HG03135 (cell line): Measurements from ENCODE around the gene TDO2.
"Not testable (repeated sequence)": the region's sequence is repeated elsewhere in the genome, so short reads cannot be mapped to it uniquely, and the experiment has no call there.

ENCODE experiments used
- ATAC-seq: cut with Tn5 transposase; IDR thresholded peaks from one replicate; pipeline ENCODE4 v1.9.1; 2021; ENCODE audit warnings: mild to moderate bottlenecking, moderate library complexity; ENCODE audit not compliant: unreplicated experiment

TDO2 gene

DNA sequence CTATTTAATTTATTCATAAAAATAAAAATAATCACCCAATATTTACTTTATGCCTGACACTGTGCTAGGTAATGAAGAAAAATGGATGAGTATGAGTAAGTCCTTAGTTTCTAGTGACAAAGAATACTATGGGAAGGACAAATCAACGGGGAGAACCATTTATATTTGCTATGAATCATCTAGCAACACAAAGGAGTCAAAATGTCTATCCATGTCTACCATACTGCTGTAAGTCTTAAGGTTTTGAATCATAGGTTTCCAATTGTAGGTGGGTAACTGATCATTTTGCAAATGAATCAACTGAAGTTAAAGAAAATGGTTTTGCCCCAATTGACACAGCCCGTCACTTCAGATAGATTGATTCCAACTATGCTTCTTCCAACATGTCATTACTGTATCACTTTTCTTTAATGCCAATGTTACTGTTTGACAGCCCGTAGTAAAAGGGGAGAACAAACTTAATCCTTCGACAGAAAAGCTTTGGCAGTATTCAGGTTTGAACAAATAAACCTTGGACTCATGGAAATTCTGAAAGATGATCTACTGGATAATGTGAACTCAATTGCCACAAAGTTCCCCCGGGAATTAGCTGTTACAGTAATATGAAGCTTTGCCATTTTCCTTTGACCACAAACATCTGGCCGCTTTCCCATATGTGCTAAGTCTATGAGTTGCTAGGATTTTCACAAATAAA lies 3.2 kb downstream of the TDO2 start:
- ATAC-seq, result no peak

DNA sequence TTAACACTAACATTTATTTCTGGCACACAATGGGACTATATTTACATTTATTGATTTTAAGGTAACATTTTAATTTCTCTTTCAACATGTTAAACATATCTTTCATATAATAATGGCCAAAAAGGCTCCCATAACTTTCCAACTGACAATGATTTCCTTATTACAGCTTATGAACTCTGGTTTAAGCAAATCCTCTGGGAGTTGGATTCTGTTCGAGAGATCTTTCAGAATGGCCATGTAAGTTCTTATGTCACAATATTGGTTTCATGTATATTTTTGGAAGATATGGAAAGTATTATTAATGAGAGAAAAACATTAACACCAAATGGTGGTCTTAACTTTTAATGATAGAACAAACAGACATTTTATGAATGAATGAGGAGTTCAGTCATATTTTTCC lies 4.1 kb downstream of the TDO2 start:
- ATAC-seq, result no peak

DNA sequence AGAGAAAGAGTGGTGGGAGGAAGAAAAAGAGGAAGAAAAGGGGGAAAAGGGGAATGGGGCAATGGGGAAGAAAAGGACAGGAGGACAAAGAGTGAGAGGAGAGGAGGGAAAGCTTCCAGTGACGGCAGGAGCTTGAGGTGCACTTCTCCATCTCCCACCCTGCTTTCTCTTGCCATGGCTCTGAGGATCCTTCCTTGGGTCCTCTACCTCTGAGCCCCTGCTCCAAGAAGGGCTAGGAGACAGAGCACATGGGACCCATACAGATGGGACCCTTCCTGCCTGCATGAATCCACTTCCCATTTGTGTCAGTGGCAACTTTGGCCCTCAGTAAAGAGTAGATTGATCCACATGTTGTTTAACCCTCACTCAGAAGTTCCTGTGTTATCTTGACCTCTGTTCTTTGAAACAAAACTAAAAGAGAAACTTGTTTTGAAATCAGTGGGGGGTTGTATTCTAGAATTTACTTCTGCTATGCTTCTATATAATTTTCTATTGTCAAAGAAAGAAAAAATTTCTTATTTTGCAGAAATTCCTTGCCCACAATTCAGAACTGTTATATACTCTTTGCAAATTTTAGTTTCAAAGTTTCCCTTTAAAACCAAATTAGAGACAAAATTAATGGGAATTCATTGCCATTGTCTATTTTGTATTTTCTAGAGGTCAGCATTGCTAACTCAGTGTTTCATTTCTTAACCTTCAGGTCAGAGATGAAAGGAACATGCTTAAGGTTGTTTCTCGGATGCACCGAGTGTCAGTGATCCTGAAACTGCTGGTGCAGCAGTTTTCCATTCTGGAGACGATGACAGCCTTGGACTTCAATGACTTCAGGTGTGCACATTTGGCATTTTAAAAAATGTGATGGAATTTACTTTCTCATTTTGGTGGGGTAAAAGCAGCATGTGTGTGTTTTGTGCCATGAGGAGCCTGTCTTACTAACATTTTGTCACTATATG lies 5.0 kb downstream of the TDO2 start:
- peak; percentile 68 for ATAC-seq

DNA sequence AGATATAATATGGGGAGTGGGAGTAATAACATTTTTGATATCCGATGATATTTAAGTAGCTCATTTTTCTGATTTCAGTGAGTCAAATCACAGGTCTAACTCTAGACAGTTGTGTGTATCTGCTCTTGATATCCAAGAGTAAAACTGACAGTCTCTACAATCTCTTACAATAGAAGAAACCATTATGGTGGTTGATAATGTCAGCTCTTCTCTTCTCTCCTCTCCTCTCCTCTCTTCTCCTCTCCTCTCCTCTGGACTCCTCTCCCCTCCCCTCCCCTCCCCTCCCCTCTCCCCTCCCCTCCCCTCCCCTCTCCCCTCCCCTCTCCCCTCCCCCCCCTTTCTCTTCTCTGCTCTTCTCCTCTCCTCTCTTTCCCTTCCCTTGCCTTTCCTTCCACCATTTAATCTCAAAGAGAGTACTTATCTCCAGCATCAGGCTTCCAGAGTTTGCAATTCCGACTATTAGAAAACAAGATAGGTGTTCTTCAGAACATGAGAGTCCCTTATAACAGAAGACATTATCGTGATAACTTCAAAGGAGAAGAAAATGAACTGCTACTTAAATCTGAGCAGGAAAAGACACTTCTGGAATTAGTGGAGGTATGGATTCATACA lies 6.2 kb downstream of the TDO2 start:
- ATAC-seq, result no peak

DNA sequence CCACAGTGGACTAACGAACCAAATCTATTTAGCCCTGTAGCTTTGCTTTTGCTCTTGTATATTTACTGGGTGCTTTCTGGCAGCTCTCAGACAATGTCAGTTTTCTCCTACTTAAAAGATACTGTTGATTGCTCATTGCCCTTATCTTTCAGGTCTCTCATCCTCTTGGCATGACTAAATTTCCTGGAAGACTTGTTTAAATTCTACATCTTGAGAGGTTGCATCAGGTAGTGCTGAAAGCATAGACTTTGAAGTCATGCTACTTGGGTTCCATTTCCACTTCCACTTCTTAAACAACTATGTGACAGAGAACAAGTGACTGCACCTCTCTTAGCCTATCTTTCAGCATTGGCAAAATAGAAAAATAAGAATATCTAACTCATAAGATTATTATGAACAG lies 8.4 kb downstream of the TDO2 start:
- no peak for ATAC-seq

DNA sequence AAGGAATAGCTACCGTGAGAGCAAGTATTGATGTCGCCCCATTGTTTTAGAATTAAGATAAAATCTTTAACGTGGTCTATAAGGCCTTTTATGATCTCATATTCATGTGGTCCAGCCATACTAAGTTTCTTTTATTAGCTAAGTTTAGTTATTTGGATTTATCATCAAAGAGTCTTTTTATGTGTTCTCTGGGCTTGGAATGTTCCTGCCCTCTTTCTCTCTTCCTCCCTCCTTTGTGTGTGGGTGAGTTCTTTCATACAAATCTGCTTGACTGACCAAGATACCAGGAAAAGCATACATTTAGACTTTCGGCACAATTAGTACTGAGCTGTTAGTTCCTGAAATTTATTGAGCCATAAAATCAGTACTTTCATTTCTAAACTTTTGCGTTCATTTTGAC lies 11.3 kb downstream of the TDO2 start:
- no peak for ATAC-seq

DNA sequence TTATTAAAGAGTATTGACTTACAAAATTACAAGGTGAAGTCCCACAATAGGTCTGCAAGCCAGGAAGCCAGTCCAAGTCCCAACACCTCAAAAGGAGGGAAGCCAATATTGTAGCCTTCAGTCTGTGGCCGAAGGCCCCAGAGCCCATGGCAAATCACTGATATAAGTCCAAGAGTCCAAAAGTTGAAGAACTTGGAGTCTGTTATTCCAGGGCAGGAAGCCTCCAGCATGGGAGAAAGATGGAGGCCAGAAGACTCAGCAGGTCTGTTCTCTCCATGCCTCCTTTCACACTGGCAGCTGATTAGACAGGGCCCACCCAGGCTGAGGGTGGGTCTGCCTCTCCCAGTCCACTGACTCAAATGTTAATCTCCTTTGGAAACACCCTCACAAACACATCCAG lies 18.1 kb downstream of the TDO2 start:
- no peak for ATAC-seq

DNA sequence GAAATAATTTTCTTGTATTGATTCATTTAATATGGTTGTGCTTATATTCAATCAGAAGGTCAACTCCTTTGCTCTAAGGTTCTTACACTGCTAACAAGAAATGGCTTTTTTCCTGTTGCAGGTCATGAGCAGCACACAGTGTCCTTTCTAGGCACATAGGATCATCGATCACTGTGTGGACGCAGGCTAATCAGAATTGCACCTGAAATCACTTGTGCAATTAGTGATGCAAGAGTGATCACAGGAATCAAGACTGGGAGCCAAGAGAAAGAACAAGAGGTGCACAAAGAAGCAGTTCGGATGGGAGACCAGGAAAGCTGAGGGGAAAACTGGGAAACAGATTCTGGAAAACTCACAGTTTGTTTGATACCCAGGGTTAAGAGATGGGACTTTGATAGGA lies 21.1 kb downstream of the TDO2 start:
- no peak for ATAC-seq

DNA sequence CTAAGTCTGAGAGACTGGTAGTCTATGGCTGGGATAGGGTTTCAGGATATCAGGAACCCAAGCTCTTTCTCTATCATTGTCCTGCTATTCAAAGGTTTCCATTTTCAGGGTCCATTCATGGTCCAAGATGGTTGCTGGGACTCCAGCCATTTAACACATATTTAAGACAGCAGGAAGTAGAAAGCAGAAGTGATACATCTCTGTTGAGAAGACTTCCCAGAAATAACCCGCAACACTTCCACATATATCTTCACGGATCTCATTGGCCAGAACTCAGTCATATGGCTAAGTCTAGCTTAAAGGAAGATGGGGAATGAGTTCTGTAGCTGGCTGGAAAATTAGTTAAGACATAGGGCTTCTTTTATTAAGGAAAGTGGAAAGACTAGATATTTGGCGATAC lies 26.3 kb downstream of the TDO2 start:
- ATAC-seq, result peak; percentile 57

DNA sequence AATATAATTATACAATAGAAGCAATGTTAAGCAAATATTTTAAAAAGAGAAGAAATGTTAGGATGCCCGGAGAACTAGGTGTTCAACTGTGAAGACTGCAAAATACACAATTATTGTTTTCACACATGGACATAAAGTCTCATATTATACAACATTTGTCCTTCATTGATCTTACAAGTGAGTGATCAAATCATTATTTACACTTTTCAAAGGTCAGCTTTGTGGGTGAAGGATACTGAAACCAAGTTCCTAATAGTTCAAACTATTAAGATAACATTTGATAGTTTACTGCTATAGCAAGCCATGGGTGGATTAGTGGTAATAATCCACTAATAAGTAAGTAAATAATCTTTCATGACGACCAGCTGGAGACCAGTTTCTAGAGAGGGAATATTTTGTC lies 26.8 kb downstream of the TDO2 start:
- ATAC-seq, result no peak

DNA sequence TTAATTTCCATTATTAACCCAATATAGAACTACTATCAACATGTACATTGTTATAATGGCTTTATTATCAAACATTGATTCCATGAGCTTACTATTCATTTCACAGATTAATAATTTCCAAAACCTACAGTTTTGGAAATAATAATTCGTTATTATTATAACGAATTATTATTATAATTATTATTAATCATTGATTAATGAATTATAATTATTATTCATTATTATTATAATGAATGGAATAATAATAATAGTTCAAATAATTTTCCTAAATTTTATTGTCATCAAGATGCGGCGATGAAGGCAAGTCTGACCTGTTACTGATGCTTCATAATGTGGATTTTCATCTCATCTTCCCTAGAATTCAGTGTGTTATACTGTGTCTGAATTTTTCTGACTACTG lies 28.1 kb downstream of the TDO2 start:
- ATAC-seq, result no peak

DNA sequence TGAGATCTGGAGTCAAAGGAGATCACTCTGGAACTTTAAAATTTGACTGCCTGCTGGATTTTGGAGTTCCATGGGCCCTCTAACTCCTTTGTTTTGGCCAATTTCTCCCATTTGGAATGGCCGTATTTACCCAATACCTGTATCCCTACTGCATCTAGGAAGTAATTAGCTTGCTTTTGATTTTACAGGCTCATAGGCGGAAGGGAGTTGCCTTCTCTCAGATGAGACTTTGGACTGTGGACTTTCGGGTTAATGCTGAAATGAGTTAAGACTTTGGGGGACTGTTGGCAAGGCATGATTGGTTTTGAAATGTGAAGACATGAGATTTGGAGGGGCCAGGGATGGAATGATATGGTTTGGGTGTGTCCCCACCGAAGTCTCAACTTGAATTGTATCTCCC lies 31.1 kb downstream of the TDO2 start:
- not testable (repeated sequence) for ATAC-seq

DNA sequence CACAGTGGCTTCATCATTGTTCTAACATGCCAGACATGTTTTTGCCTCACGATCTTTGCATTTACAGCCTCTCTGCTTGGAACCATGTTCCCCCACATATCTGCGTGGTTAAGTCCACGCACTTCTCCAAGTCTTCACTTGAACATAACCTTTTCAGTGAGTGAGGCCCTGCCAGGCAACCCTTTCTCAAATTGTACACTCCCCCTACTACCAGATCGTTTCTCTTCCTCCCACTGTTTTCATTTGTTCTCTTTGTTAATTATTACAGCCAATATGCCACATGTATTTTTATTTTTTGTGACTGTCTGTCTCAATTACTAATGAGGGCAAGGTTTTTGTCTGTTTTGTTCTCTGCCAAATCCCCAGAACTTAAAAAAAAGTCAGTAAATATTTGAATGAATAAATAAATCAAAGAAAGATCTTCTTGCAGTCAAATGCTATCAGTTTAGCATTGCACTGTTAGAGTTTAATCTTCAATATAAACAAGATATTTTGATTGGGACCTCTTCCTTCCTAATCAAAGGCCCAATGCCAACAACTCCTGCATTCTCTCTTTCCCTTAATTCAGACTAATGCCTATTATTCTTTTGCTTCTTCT lies 32.0 kb downstream of the TDO2 start:
- ATAC-seq, result no peak

DNA sequence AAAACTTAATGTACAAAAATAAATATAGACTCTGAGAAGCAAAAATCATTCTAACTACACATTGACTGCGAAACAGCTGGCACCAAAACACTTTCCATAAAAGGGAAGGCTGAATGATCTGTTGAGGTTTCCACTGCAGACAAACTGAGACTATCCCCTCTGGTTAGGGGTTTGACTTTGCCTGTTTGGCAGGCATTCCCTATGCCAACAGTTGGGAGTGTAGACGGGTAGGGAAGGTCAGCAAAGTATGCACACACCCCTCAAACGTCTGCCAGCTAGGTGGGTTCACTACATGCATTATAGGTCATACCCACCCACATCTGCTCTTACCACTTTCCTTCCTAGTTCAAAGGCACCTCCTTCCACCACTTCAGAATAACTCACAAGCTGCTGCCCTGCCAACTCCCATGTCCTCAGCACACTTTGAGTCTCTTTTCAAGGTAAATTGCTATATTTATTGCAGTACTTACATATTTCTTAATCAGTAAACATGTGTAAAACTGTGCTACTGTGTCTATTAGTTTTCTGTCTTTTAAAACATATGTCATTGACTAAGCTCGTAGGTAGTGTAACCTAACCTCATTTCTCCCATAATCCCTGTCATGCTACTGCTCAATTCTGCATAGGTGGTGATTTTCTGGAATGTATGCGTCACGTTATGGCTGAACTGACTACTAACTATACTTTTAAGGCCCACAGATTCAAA lies 37.7 kb downstream of the TDO2 start:
- ATAC-seq, result no peak

DNA sequence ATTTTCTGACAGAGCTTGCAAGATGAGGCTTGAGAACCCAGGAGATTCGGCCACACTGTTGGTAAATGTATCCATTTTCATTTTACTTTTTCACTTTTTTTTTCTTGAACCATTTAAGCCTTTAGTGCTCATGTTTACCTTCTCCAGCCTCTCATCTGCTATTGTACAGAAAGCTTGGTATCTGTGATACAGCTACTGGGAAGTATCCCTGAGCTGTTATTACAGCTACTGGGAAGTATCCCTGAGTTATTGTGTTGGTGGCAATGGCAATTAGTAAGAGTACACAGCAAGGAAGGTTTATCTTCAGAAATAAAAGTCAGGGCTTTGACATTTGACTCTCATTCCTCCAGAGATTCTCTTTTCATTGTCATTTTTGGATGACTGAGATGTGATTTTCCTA lies 38.3 kb downstream of the TDO2 start:
- ATAC-seq, result no peak

DNA sequence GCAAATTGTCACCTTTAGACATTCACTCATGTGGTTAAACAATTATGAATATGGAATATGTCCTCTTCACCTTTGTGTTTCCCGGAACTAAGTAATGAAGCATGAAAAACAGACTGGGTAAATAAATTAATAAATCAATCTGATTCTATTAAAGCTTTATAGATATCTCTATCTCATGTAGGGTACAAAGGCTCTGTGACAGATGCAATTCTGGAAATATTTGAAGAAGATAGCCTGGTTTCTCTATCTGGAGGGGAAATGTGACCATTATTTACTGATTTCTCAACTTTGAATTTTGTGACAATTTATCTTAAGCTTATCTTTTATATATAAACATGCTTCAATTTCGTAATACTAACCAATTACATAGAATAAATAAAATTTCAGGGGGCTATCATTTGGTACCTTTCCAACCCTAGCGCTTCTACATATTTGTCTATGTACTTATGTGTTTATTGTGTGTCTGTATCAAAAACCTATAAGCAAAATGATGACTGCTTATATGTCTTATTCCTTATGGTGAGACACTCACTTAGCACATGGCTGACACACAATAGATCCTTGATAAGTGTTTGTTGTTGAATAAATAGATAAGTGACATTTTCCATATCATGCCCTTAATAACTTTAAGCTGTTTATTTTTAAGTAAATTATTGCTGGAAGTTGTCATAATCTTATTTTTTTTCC lies 40.3 kb downstream of the TDO2 start:
- no peak for ATAC-seq

DNA sequence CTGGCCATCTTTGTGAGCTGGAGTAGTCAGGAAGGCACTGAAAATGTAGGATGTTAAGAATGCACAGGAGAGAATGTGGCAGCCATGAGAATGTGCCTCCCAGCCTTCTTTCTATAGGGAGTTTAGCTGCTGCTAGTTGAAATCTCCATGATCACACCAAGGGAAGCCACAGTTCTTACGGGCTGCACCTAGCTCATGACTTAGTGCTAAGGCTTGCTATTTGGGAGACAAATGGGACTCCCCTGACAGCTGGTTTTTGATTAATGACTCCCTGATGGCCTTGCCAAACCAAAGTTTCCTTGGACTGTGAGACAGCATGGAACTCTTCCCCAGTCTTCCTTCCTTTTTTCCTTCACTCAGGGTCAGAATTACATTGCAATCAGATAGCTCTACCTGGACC lies 41.0 kb downstream of the TDO2 start:
- no peak for ATAC-seq

DNA sequence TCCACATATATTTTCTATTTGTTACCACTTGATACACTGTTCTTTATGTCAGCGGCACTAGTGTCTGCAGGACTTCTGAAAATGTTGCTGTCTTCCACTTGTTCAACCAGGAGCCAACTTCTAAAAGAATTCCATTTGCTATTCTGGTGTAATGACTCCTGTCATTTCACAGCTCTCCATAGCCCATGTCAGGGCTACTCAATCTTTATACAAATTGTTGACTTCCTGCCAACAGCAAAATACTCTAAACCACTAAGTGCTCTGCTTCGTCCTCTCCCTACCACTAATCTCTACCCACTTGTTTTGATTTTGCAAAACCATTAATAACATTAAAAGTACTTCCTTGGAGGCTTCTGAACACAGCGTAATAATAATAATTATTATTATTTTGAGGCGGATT lies 43.0 kb downstream of the TDO2 start:
- ATAC-seq, result no peak

DNA sequence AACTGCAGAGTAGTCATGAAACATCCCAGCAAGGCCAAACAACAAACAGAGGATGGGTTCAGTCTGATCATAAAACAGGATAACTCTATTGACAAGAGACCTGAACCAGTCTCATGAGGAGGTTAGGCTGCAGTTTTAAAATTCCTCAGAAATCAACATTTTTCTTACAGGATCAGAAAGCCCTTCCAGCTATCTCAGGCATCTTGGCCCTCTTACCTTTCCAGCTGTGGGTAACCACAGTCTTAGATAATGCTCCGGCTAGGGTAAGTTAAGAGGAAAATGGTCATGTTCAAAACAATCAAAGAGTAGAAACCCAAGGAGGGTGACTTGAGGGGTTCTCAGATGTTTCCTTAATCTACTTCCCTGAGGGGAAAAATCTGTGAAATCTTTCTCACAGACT lies 45.0 kb downstream of the TDO2 start:
- no peak for ATAC-seq

DNA sequence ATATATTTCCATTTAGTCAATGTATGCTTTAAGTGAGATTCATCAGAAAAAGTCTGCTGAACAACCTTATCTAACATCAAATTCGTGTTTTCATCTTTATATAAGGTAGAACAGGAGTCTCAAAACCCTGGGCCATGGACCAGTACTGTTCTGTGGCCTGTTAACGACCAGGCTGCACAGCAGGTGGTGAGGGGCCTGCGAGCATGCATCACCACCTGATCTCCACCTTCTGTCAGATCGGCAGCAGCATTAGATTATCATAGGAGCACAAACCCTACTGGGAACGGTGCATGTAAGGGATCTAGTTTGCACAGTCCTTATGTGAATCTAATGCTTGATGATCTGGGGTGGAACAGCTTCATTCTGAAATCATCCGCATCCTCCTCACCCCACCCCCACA lies 47.0 kb downstream of the TDO2 start:
- no peak for ATAC-seq
